HG03066 (cell line): ENCODE results near the gene NOX5.

Source experiments
- ATAC-seq: cut with Tn5 transposase; IDR thresholded peaks from one replicate; pipeline ENCODE4 v1.9.1; 2021; ENCODE audit warnings: low read depth; ENCODE audit not compliant: unreplicated experiment

Gene NOX5

GRCh38 chr15:69078638-69079037 is 64.1 kb downstream of the NOX5 start:
- ATAC-seq: no peak

- ATAC-seq: no peak
These were observed 66.1 kb downstream of the NOX5 start for GRCh38 chr15:69080295-69081248.

- no peak for ATAC-seq
These were observed 67.0 kb downstream of the NOX5 start for GRCh38 chr15:69081310-69082004.

- no peak for ATAC-seq
These were observed 67.6 kb downstream of the NOX5 start for GRCh38 chr15:69082021-69082502.

GRCh38 chr15:69082554-69082953 is 68.1 kb downstream of the NOX5 start:
- ATAC-seq: no peak

- no peak for ATAC-seq
These were observed 70.0 kb downstream of the NOX5 start for GRCh38 chr15:69084404-69085030.

- ATAC-seq: no peak
These were observed 71.0 kb downstream of the NOX5 start for GRCh38 chr15:69085325-69086081.

GRCh38 chr15:69086427-69087204 is 72.1 kb downstream of the NOX5 start:
- no peak for ATAC-seq

- no peak for ATAC-seq
These were observed 73.0 kb downstream of the NOX5 start for GRCh38 chr15:69087366-69087976.

- ATAC-seq: no peak
These were observed 73.9 kb downstream of the NOX5 start for GRCh38 chr15:69088300-69088965.

- no peak for ATAC-seq
These were observed 74.8 kb downstream of the NOX5 start for GRCh38 chr15:69089258-69089657.

- no peak for ATAC-seq
These were observed 75.9 kb downstream of the NOX5 start for GRCh38 chr15:69090197-69090948.

GRCh38 chr15:69091654-69092053 is 77.2 kb downstream of the NOX5 start:
- ATAC-seq: no peak

GRCh38 chr15:69092159-69092558 is 77.7 kb downstream of the NOX5 start:
- no peak for ATAC-seq

- ATAC-seq: no peak
These were observed 78.6 kb downstream of the NOX5 start for GRCh38 chr15:69093127-69093526.

GRCh38 chr15:69093614-69094013 is 79.1 kb downstream of the NOX5 start:
- no peak for ATAC-seq

GRCh38 chr15:69094124-69094921 is 79.8 kb downstream of the NOX5 start:
- no peak for ATAC-seq
